Astrocyte of the cerebellum (primary cell): ENCODE measurements around the gene ERVH48-1.
A peak's percentile ranks its signal among the peaks of the same experiment; 100 is the strongest.
"Not testable (repeated sequence)": the region's sequence is repeated elsewhere in the genome, so short reads cannot be mapped to it uniquely, and the experiment has no call there.

Experiments
- DNase-seq: peaks from one replicate; pipeline ENCODE4 v3.0.0-alpha.2; 2011; ENCODE audit warnings: low read depth
- H3K4me3 ChIP-seq: 2 replicates; pipeline ENCODE4 v1.5.1; 2011; ENCODE audit warnings: mild to moderate bottlenecking, low read depth, low read length, moderate library complexity
- CTCF ChIP-seq: IDR thresholded peaks from 2 replicates; pipeline ENCODE4 v1.5.1; 2012; ENCODE audit warnings: low read length, low read depth, moderate library complexity, mild to moderate bottlenecking; ENCODE audit errors: missing control alignments
- in situ Hi-C: cut with HindIII; loops from 2 replicates; pipeline ENCODE4 v1.10.0; 2017; ENCODE audit warnings: low sequenced_read_pairs

The ERVH48-1 gene

GRCh38 chr21:42878678-42878992, 46.8 kb downstream of the ERVH48-1 start:
- no peak for DNase-seq
- peak overlapping the region; percentile 58 for H3K4me3 ChIP-seq
- in situ Hi-C loops, result no loop called here
- TF ChIP-seq CTCF, result no peak

GRCh38 chr21:42875811-42876210, 49.6 kb downstream of the ERVH48-1 start:
- H3K4me3 ChIP-seq, in situ Hi-C loops, DNase-seq: not testable (repeated sequence)

- no peak for TF ChIP-seq CTCF
- no peak for DNase-seq
- no peak overlapping the region for H3K4me3 ChIP-seq
- in situ Hi-C loops, result no loop called here
These were observed 52.3 kb downstream of the ERVH48-1 start for GRCh38 chr21:42873096-42873495.

GRCh38 chr21:42868196-42868595, 57.2 kb downstream of the ERVH48-1 start:
- no peak overlapping the region for H3K4me3 ChIP-seq
- TF ChIP-seq CTCF, result no peak
- in situ Hi-C loops, result no loop called here
- DNase-seq, result no peak
